Body of pancreas (tissue), 4 donors: ENCODE data around the gene HPS5.

ENCODE experiments used
- CTCF ChIP-seq, 7 experiments: fragments of 450-650 bp in 4 of 7; fragments of 200-600 bp in 3 of 7; sonication (generic) in 3 of 7; IDR thresholded peaks; one replicate each; pipeline ENCODE4 v1.5.1; 2016 to 2019; ENCODE audit warnings: antibody characterized with exemption in 7 of 7
- POLR2A ChIP-seq, 3 donors: fragments of 450-650 bp; IDR thresholded peaks; one replicate each; pipeline ENCODE4 v1.6.1; 2016; ENCODE audit warnings: antibody characterized with exemption in 3 of 3, mild to moderate bottlenecking in 2 of 3

- TF ChIP-seq CTCF (IDR thresholded peaks at IDR 0.05) (no peak), POLR2A (IDR thresholded peaks at IDR 0.05) (no peak)
Measured at GRCh38 chr11:18330921-18331320, 9.0 kb upstream of the HPS5 start.
